Activated CD4-positive, alpha-beta T cell treated with anti-CD3 and anti-CD28 coated beads for 1 hour (primary cell): Measurements from ENCODE around the gene ACTL8.

ENCODE experiments used
- DNase-seq: peaks from one replicate; pipeline ENCODE4 v3.0.0-alpha.2; 2020

Gene ACTL8

GRCh38 chr1:17755120-17755519 is at the start of gene ACTL8:
TSS of gene ACTL8 (plus strand) at chr1:17755333. CDS start at chr1:17823009, 67,676 bp downstream.
- DNase-seq: no peak

- DNase-seq: no peak
Observed at GRCh38 chr1:17706445-17706844, 48.7 kb upstream of the ACTL8 start.

GRCh38 chr1:17709981-17710380 is 45.2 kb upstream of the ACTL8 start:
- DNase-seq: no peak

GRCh38 chr1:17710889-17711576 is 44.1 kb upstream of the ACTL8 start:
- DNase-seq: no peak

- no peak for DNase-seq
Observed at GRCh38 chr1:17711577-17711910, 43.6 kb upstream of the ACTL8 start.

- DNase-seq: no peak
Observed at GRCh38 chr1:17711941-17712340, 43.2 kb upstream of the ACTL8 start.

- no peak for DNase-seq
Observed at GRCh38 chr1:17713993-17714392, 41.1 kb upstream of the ACTL8 start.

GRCh38 chr1:17717594-17718535 is 37.3 kb upstream of the ACTL8 start:
- DNase-seq: no peak

GRCh38 chr1:17719874-17720273 is 35.3 kb upstream of the ACTL8 start:
- DNase-seq: no peak

GRCh38 chr1:17721444-17721843 is 33.7 kb upstream of the ACTL8 start:
- no peak for DNase-seq

GRCh38 chr1:17723684-17724083 is 31.4 kb upstream of the ACTL8 start:
- no peak for DNase-seq

GRCh38 chr1:17724150-17724549 is 31.0 kb upstream of the ACTL8 start:
- no peak for DNase-seq

- no peak for DNase-seq
Observed at GRCh38 chr1:17725084-17725719, 29.9 kb upstream of the ACTL8 start.

- DNase-seq: no peak
Observed at GRCh38 chr1:17725811-17726582, 29.1 kb upstream of the ACTL8 start.

- DNase-seq: no peak
Observed at GRCh38 chr1:17728123-17728712, 26.9 kb upstream of the ACTL8 start.

GRCh38 chr1:17729248-17729647 is 25.9 kb upstream of the ACTL8 start:
- DNase-seq: no peak

- DNase-seq: no peak
Observed at GRCh38 chr1:17729909-17730308, 25.2 kb upstream of the ACTL8 start.

GRCh38 chr1:17731460-17731859 is 23.7 kb upstream of the ACTL8 start:
- no peak for DNase-seq

GRCh38 chr1:17732475-17732874 is 22.7 kb upstream of the ACTL8 start:
- no peak for DNase-seq

GRCh38 chr1:17733661-17734060 is 21.5 kb upstream of the ACTL8 start:
- DNase-seq: no peak

GRCh38 chr1:17734609-17735008 is 20.5 kb upstream of the ACTL8 start:
- no peak for DNase-seq

- no peak for DNase-seq
Observed at GRCh38 chr1:17735348-17735747, 19.8 kb upstream of the ACTL8 start.

- no peak for DNase-seq
Observed at GRCh38 chr1:17735793-17736192, 19.3 kb upstream of the ACTL8 start.
